Smooth muscle cell (in vitro differentiated cells): ENCODE results near the gene CNKSR3. TPM values are rescaled to one million over a fixed set of nuclear protein-coding genes. Genes with fewer than 3 reads are reported as not detected.

Experiments used
- DNase-seq: peaks from one replicate; lab custom pipeline; 2025; ENCODE audit not compliant: unreplicated experiment; lab: John Stamatoyannopoulos, UW
- H2AFZ ChIP-seq: fragments of 200-600 bp; sonication (generic); 2 replicates; pipeline ENCODE4 v1.6.0; 2016; ENCODE audit warnings: antibody characterized with exemption, low read depth, mild to moderate bottlenecking
- H3F3A ChIP-seq: fragments of 200-600 bp; sonication (generic); 2 replicates; pipeline ENCODE4 v1.6.0; 2017; ENCODE audit warnings: antibody characterized with exemption, low read depth
- H3K27ac ChIP-seq: fragments of 200-600 bp; sonication (generic); 2 replicates; pipeline ENCODE4 v1.5.1; 2016; ENCODE audit warnings: low read depth, mild to moderate bottlenecking
- H3K27me3 ChIP-seq: fragments of 200-600 bp; sonication (generic); 2 replicates; pipeline ENCODE4 v1.6.1; 2016; ENCODE audit warnings: low read depth, mild to moderate bottlenecking
- H3K36me3 ChIP-seq: fragments of 200-600 bp; sonication (generic); 2 replicates; pipeline ENCODE4 v1.5.1; 2016; ENCODE audit warnings: low read depth
- H3K4me1 ChIP-seq: fragments of 200-600 bp; sonication (generic); 2 replicates; pipeline ENCODE4 v1.5.1; 2016; ENCODE audit warnings: low read depth
- H3K4me2 ChIP-seq: fragments of 200-600 bp; sonication (generic); 2 replicates; pipeline ENCODE4 v1.6.0; 2016; ENCODE audit warnings: mild to moderate bottlenecking
- H3K4me3 ChIP-seq: fragments of 200-600 bp; sonication (generic); 2 replicates; pipeline ENCODE4 v1.5.1; 2016; ENCODE audit warnings: mild to moderate bottlenecking
- H3K79me2 ChIP-seq: fragments of 200-600 bp; sonication (generic); 2 replicates; pipeline ENCODE4 v1.6.0; 2016; ENCODE audit warnings: low read depth, mild to moderate bottlenecking
- H3K9ac ChIP-seq: fragments of 200-600 bp; sonication (generic); 2 replicates; pipeline ENCODE4 v1.6.0; 2016; ENCODE audit warnings: low read depth
- H3K9me3 ChIP-seq: fragments of 200-600 bp; sonication (generic); replicated peaks from 2 replicates; pipeline ENCODE4 v1.5.1; 2016; ENCODE audit warnings: low read depth
- H4K20me1 ChIP-seq: fragments of 200-600 bp; sonication (generic); 2 replicates; pipeline ENCODE4 v1.6.0; 2016; ENCODE audit warnings: low read depth
- CTCF ChIP-seq: fragments of 200-600 bp; sonication (generic); IDR thresholded peaks from 2 replicates; pipeline ENCODE4 v1.5.1; 2017; ENCODE audit warnings: borderline replicate concordance, mild to moderate bottlenecking, antibody characterized with exemption; ENCODE audit not compliant: insufficient read depth, poor library complexity, severe bottlenecking
- WGBS: methylation state at CpG from one replicate; pipeline ENCODE4 v1.1.7; 2016; ENCODE audit warnings: low lambda C conversion rate; 5-methylcytosine and 5-hydroxymethylcytosine counted together
- polyA plus RNA-seq: library from polyadenylated mRNA; unstranded; fragments of >200 nt; fragmentation: Nextera tagmentation; extraction: Ambion mirVana; gene quantifications from 2 replicates; pipeline ENCODE4 v1.2.1, GENCODE V29; 2016
- total RNA-seq: library from RNA; depleted of rRNA; stranded (reverse); fragments of >200 nt; gene quantifications from 2 replicates; pipeline ENCODE4 v1.2.3, GENCODE V29; 2014

CNKSR3 gene
- total and polyA plus RNA-seq, 2 experiments from 2014 or later: 5.0 to 5.5 TPM

- H3K36me3 ChIP-seq: no peaks in the 10 kb centered on the region
- no peaks in the 10 kb centered on the region for H4K20me1 ChIP-seq
- no peak overlapping the region for H3K4me3 ChIP-seq
- no peak for TF ChIP-seq CTCF
- H3K9me3 ChIP-seq: no peaks in the 10 kb centered on the region
- no peaks in the 10 kb centered on the region for H3K27me3 ChIP-seq
- no peaks in the 10 kb centered on the region for H3K79me2 ChIP-seq
- no peak overlapping the region for H3K4me2 ChIP-seq
- H2AFZ ChIP-seq: no peak overlapping the region
- DNase-seq: no peak
- H3K27ac ChIP-seq: no peak overlapping the region
- no peaks in the 10 kb centered on the region for H3K4me1 ChIP-seq
- H3K9ac ChIP-seq: no peak overlapping the region
- H3F3A ChIP-seq: no peaks in the 10 kb centered on the region
- whole genome bisulfite sequencing: 98% methylated on average over 3 of the region's 3 CpGs
Measured at GRCh38 chr6:154379585-154379984, 130.9 kb downstream of the CNKSR3 start.

- no peak overlapping the region for H3K4me3 ChIP-seq
- WGBS: 48% methylated on average over 2 of the region's 2 CpGs
- H4K20me1 ChIP-seq: no peaks in the 10 kb centered on the region
- no peak overlapping the region for H2AFZ ChIP-seq
- no peaks in the 10 kb centered on the region for H3K4me1 ChIP-seq
- no peak overlapping the region for H3K9ac ChIP-seq
- TF ChIP-seq CTCF: no peak
- no peak for DNase-seq
- H3K27me3 ChIP-seq: no peaks in the 10 kb centered on the region
- no peaks in the 10 kb centered on the region for H3K9me3 ChIP-seq
- no peaks in the 10 kb centered on the region for H3K79me2 ChIP-seq
- H3K4me2 ChIP-seq: no peak overlapping the region
- H3F3A ChIP-seq: no peaks in the 10 kb centered on the region
- no peak overlapping the region for H3K27ac ChIP-seq
- H3K36me3 ChIP-seq: no peaks in the 10 kb centered on the region
Measured at GRCh38 chr6:154378518-154378917, 132.0 kb downstream of the CNKSR3 start.

- TF ChIP-seq CTCF: no peak
- Histone ChIP-seq H3K9me3 (no peaks in the 10 kb centered on the region), H3F3A (no peaks in the 10 kb centered on the region), H2AFZ (peak overlapping the region; percentile 23), H3K9ac (no peak overlapping the region), H3K4me1 (no peaks in the 10 kb centered on the region), H3K27ac (no peak overlapping the region), H3K79me2 (no peaks in the 10 kb centered on the region), H4K20me1 (no peaks in the 10 kb centered on the region), H3K27me3 (no peaks in the 10 kb centered on the region), H3K4me3 (no peak overlapping the region), H3K36me3 (no peaks in the 10 kb centered on the region), H3K4me2 (no peak overlapping the region)
- DNase-seq: no peak
- 63% methylated on average over 4 of the region's 4 CpGs for WGBS
Measured at GRCh38 chr6:154377726-154378125, 132.8 kb downstream of the CNKSR3 start.

GRCh38 chr6:154373971-154374370 is 136.5 kb downstream of the CNKSR3 start:
- Histone ChIP-seq H3K4me3 (no peak overlapping the region), H3K27ac (no peak overlapping the region), H3K9me3 (no peaks in the 10 kb centered on the region), H3K9ac (no peak overlapping the region), H4K20me1 (no peaks in the 10 kb centered on the region), H3K79me2 (no peaks in the 10 kb centered on the region), H3K4me1 (peaks cover 9% of the 10 kb centered on the region), H3F3A (peaks cover 14% of the 10 kb centered on the region), H2AFZ (no peak overlapping the region), H3K27me3 (no peaks in the 10 kb centered on the region), H3K36me3 (no peaks in the 10 kb centered on the region), H3K4me2 (no peak overlapping the region)
- TF ChIP-seq CTCF: no peak
- WGBS: 89% methylated on average over 2 of the region's 2 CpGs
- DNase-seq: no peak
